Body of pancreas (tissue), 4 donors: ENCODE results near the gene DBNDD2. TPM values are rescaled to one million over a fixed set of nuclear protein-coding genes. Genes with fewer than 3 reads are reported as not detected.
A peak's percentile ranks its signal among the peaks of the same experiment; 100 is the strongest.

Experiments
- ATAC-seq: fragments of 150-250 bp; one replicate; pipeline ENCODE4 v1.9.1; 2016
- DNase-seq, 4 donors: peaks; one replicate each; pipeline ENCODE4 v3.0.0-alpha.2; 2019
- H3K27ac ChIP-seq, 4 donors: fragments of 200-600 bp; sonication (generic); 1 replicate in 3 of 4; 2 replicates in 1 of 4; pipeline versions ENCODE4 v1.5.1 to v1.6.1; 2016 to 2019; ENCODE audit warnings: mild to moderate bottlenecking in 1 of 4, mixed read lengths in 1 of 4, moderate library complexity in 1 of 4
- H3K27me3 ChIP-seq, 2 donors: fragments of 200-600 bp; sonication (generic); one replicate each; pipeline ENCODE4 v1.6.0; 2016; ENCODE audit warnings: mild to moderate bottlenecking in 1 of 2
- H3K36me3 ChIP-seq, 2 donors: fragments of 200-600 bp; sonication (generic); replicated peaks in 1 of 2; 2 replicates each; pipeline ENCODE4 v1.5.1; 2016; ENCODE audit warnings: low read depth in 2 of 2; ENCODE audit not compliant: insufficient read depth in 1 of 2
- H3K4me1 ChIP-seq: fragments of 200-600 bp; sonication (generic); one replicate; pipeline ENCODE4 v1.6.0; 2016
- H3K4me3 ChIP-seq, 2 donors: fragments of 200-600 bp; sonication (generic); 1 replicate in 1 of 2; 2 replicates in 1 of 2; pipeline ENCODE4 v1.5.1; 2016 to 2019
- H3K9me3 ChIP-seq, 3 donors: fragments of 200-600 bp; sonication (generic); 1 replicate in 2 of 3; 2 replicates in 1 of 3; pipeline ENCODE4 v1.5.1; 2016
- POLR2A ChIP-seq, 3 donors: fragments of 450-650 bp; IDR thresholded peaks; one replicate each; pipeline ENCODE4 v1.6.1; 2016; ENCODE audit warnings: antibody characterized with exemption in 3 of 3, mild to moderate bottlenecking in 2 of 3
- WGBS, 2 donors: methylation state at CpG; one replicate each; pipeline ENCODE4 v1.1.5; 2017; 5-methylcytosine and 5-hydroxymethylcytosine counted together
- intact Hi-C: fragments of 100-400 bp; cut with DNase I; formaldehyde crosslinking; loops from one replicate; pipeline ENCODE4 v1.15.1; 2023
- total RNA-seq, 2 donors: library from RNA; depleted of rRNA; stranded (reverse); fragments of >200 nt; gene quantifications; one replicate each; pipeline ENCODE4 v1.1.0, GENCODE V29; 2016
- TF ChIP-seq, protein P1 (sequence below), 7 experiments: fragments of 450-650 bp in 4 of 7; fragments of 200-600 bp in 3 of 7; sonication (generic) in 3 of 7; IDR thresholded peaks; one replicate each; pipeline ENCODE4 v1.5.1; 2016 to 2019; ENCODE audit warnings: antibody characterized with exemption in 7 of 7

DBNDD2 gene
- total RNA-seq, 2 donors from 2014 or later, result 10.5 to 20.5 TPM

- Histone ChIP-seq H3K27me3 (no peaks in the 10 kb centered on the region), H3K27ac (no peak overlapping the region), H3K4me1 (peaks cover 9% of the 10 kb centered on the region), H3K36me3 (no peaks in the 10 kb centered on the region), H3K9me3 (no peaks in the 10 kb centered on the region), H3K4me3 (no peak overlapping the region)
- no peak for TF ChIP-seq POLR2A (IDR thresholded peaks at IDR 0.05)
- TF ChIP-seq, protein P1, sequence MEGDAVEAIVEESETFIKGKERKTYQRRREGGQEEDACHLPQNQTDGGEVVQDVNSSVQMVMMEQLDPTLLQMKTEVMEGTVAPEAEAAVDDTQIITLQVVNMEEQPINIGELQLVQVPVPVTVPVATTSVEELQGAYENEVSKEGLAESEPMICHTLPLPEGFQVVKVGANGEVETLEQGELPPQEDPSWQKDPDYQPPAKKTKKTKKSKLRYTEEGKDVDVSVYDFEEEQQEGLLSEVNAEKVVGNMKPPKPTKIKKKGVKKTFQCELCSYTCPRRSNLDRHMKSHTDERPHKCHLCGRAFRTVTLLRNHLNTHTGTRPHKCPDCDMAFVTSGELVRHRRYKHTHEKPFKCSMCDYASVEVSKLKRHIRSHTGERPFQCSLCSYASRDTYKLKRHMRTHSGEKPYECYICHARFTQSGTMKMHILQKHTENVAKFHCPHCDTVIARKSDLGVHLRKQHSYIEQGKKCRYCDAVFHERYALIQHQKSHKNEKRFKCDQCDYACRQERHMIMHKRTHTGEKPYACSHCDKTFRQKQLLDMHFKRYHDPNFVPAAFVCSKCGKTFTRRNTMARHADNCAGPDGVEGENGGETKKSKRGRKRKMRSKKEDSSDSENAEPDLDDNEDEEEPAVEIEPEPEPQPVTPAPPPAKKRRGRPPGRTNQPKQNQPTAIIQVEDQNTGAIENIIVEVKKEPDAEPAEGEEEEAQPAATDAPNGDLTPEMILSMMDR (IDR thresholded peaks at IDR 0.05), result no peak
- intact Hi-C loops, result no loop called here
- DNase-seq (no peak), ATAC-seq (no peak)
- 61 to 69% methylated on average over 5 of the region's 5 CpGs for WGBS, 2 donors
Observed at GRCh38 chr20:45432294-45432693, 24.2 kb downstream of the DBNDD2 start.

DNA sequence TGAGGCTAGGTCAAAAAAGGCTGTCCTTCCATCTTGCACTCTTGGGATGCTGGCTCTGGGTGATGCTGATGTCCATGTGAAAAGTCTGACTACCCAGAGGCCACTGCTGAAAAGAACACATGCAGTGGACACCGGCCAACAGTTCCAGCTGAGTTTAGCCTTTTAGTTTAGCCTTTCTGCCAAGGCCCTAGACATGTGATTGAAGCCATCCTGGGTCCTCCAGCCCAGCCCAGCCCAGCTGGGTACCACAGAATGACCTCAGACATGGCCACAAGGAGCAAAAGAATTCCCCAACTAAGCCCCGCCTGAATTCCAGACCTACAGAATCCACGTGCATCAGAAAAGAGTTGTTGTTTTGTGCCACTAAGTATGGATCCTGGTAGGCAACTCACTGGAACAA lies 25.2 kb downstream of the DBNDD2 start:
- Histone ChIP-seq H3K36me3 (no peaks in the 10 kb centered on the region), H3K27me3 (no peaks in the 10 kb centered on the region), H3K9me3 (no peaks in the 10 kb centered on the region), H3K27ac (no peak overlapping the region), H3K4me1 (peaks cover 7% of the 10 kb centered on the region), H3K4me3 (no peak overlapping the region)
- intact Hi-C loops, result no loop called here
- TF ChIP-seq, protein P1 (IDR thresholded peaks at IDR 0.05), result no peak
- no peak for TF ChIP-seq POLR2A (IDR thresholded peaks at IDR 0.05)
- ATAC-seq, result no peak
- 77 to 90% methylated on average over 2 to 3 of the region's 3 CpGs for WGBS, 2 donors
- DNase-seq, result peak in 1 of 4 donors; percentile 26

- intact Hi-C loops, result no loop called here
- H3K4me1 ChIP-seq, result peaks cover 7% of the 10 kb centered on the region
- TF ChIP-seq, protein P1 (IDR thresholded peaks at IDR 0.05), result no peak
- no peak for TF ChIP-seq POLR2A (IDR thresholded peaks at IDR 0.05)
- DNase-seq, result no peak
- WGBS, 2 donors, result 88 to 94% methylated on average over 4 of the region's 4 CpGs
- H3K4me3 ChIP-seq, result no peak overlapping the region
- H3K9me3 ChIP-seq, result no peaks in the 10 kb centered on the region
- no peak overlapping the region for H3K27ac ChIP-seq
- no peaks in the 10 kb centered on the region for H3K27me3 ChIP-seq
- no peaks in the 10 kb centered on the region for H3K36me3 ChIP-seq
- ATAC-seq, result no peak
Observed at GRCh38 chr20:45433976-45434375, 25.9 kb downstream of the DBNDD2 start.

DNA sequence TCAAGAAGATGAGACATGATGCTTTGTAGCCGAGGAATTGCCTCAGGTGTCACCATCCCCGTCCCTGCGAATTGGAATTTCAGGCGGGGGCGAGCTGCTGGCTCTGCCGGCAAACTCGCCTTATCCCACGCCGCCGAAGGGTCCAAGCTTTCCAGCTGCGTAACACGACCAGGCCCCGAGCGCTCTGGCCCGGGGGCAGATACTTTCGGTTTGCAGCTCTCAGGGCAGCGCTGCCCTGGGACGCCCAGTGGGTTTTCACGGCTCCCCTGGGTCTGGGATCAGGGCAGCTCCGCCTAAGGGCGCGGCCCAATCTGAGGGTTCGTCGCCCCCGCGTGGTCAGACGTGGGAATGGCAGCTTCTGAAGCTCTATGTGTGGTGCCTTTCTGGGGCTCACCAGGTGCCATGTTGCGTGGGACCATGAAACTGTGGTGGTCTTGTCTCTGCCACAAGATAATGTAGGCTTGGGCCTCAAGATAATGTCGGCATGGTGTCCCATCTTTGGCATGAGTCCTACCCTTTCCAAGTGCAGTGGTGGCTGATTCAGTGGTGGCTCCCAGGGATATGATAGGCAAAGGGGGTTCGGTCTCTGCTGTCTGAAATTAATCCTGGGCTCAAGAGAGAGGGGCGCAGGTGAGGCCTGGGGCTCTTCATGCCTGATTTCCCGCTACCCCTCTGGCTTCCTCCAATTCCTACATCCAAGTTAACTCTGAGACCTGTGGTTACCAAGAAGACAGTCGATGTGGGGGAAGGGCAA lies 28.8 kb downstream of the DBNDD2 start:
- peaks cover 7% of the 10 kb centered on the region for H3K4me1 ChIP-seq
- H3K9me3 ChIP-seq, result no peaks in the 10 kb centered on the region
- H3K36me3 ChIP-seq, result no peaks in the 10 kb centered on the region
- peak overlapping the region; percentile 23 to 29 for H3K4me3 ChIP-seq
- 7 to 14% methylated on average over 16 to 33 of the region's 33 CpGs for WGBS, 2 donors
- TF ChIP-seq, protein P1 (IDR thresholded peaks at IDR 0.05), result peak; percentile 85 to 97 (median 95)
- TF ChIP-seq POLR2A (IDR thresholded peaks at IDR 0.05), result peak in 2 of 3 donors; percentile 46 to 51
- peak overlapping the region; percentile 47 to 79 (median 70) for H3K27ac ChIP-seq
- ATAC-seq, result peak; percentile 98
- intact Hi-C loops, result no loop called here
- no peaks in the 10 kb centered on the region for H3K27me3 ChIP-seq
- peak; percentile 89 to 93 (median 90) for DNase-seq

- ATAC-seq, result no peak
- intact Hi-C loops, result loop anchor here (5.0 kb wide), 1 partner anchor 123 kb away; no protein-coding TSS in a partner anchor
- TF ChIP-seq POLR2A (IDR thresholded peaks at IDR 0.05), result no peak
- TF ChIP-seq, protein P1 (IDR thresholded peaks at IDR 0.05), result no peak
Observed at GRCh38 chr20:45440424-45440823, 32.3 kb downstream of the DBNDD2 start.

More at GRCh38 chr20:45440424-45440823, 32.3 kb downstream of the DBNDD2 start:
- H3K27ac ChIP-seq, result no peak overlapping the region
- H3K9me3 ChIP-seq, result no peaks in the 10 kb centered on the region
- H3K27me3 ChIP-seq, result no peaks in the 10 kb centered on the region
- DNase-seq, result no peak
- peaks cover 7% of the 10 kb centered on the region for H3K4me1 ChIP-seq
- no peak overlapping the region for H3K4me3 ChIP-seq
- H3K36me3 ChIP-seq, result no peaks in the 10 kb centered on the region
- 65 to 77% methylated on average over 3 of the region's 3 CpGs for WGBS, 2 donors
